Right lobe of liver (tissue), 6 donors: ENCODE results near the gene HECTD3. TPM values are rescaled to one million over a fixed set of nuclear protein-coding genes. Genes with fewer than 3 reads are reported as not detected.
A peak's percentile ranks its signal among the peaks of the same experiment; 100 is the strongest.

Experiments
- ATAC-seq, 4 donors: fragments of 200-7000 bp; cut with Tn5 transposase; one replicate each; pipeline ENCODE4 v1.9.1; 2020; ENCODE audit warnings: mild to moderate bottlenecking in 4 of 4, moderate library complexity in 4 of 4
- DNase-seq, 3 donors: peaks; one replicate each; pipeline ENCODE4 v3.0.0-alpha.2; 2020
- H3K27ac ChIP-seq, 3 donors: fragments of 200-600 bp; one replicate each; pipeline ENCODE4 v1.8.0; 2022
- H3K27me3 ChIP-seq, 2 donors: fragments of 200-600 bp; one replicate each; pipeline ENCODE4 v1.8.0; 2022
- H3K36me3 ChIP-seq, 4 donors: fragments of 200-600 bp; sonication (generic) in 1 of 4; one replicate each; pipeline versions ENCODE4 v1.5.1 to v1.8.0; 2017 to 2022; ENCODE audit warnings: control low read depth in 1 of 4
- H3K4me1 ChIP-seq, 4 donors: fragments of 200-600 bp; sonication (generic) in 1 of 4; one replicate each; pipeline versions ENCODE4 v1.5.1 to v1.8.0; 2017 to 2022; ENCODE audit warnings: control low read depth in 1 of 4
- H3K4me3 ChIP-seq, 3 donors: fragments of 200-600 bp; one replicate each; pipeline ENCODE4 v1.8.0; 2022
- H3K9me3 ChIP-seq, 4 donors: fragments of 200-600 bp; sonication (generic) in 1 of 4; one replicate each; pipeline versions ENCODE4 v1.5.1 to v1.8.0; 2017 to 2022; ENCODE audit warnings: control low read depth in 1 of 4
- CTCF ChIP-seq, 4 donors: fragments of 200-600 bp in 3 of 4; fragments of 450-650 bp in 1 of 4; IDR thresholded peaks; one replicate each; pipeline versions ENCODE4 v1.5.1 to v1.8.0; 2016 to 2022; ENCODE audit warnings: antibody characterized with exemption in 4 of 4, mild to moderate bottlenecking in 2 of 4
- POLR2A ChIP-seq: fragments of 450-650 bp; IDR thresholded peaks from one replicate; pipeline ENCODE4 v1.6.1; 2017; ENCODE audit warnings: antibody characterized with exemption, mild to moderate bottlenecking
- WGBS: methylation state at CpG from one replicate; pipeline ENCODE4 v1.1.6; 2018; ENCODE audit warnings: low coverage, low lambda C conversion rate; ENCODE audit not compliant: insufficient coverage; ENCODE audit errors: missing lambda C conversion rate; 5-methylcytosine and 5-hydroxymethylcytosine counted together
- intact Hi-C, 2 donors: fragments of 100-400 bp; cut with DNase I; formaldehyde crosslinking; loops; one replicate each; pipeline versions ENCODE4 v1.11.2 to v1.14.1; 2022
- total RNA-seq, 6 experiments: library from RNA; depleted of rRNA in 2 of 6; stranded (reverse); fragments of >200 nt in 2 of 6; fragmentation: NEBNext Ultra II Directional in 3 of 6; extraction: Animal tissue kit (Norgen Biotek cat#: 25700) in 3 of 6; gene quantifications; one replicate each; pipeline versions ENCODE4 v1.1.0 to v1.2.4, GENCODE V29; 2016 to 2023
- donor health status: DM: no; HTN: yes; CAD: no.
- donor health status: DM: no; HTN: no; CAD: no.
- donor health status: DM: no; HTN: no; CAD: no.
- donor health status: DM: no; HTN: yes; CAD: no.
- donor health status: DM: no; HTN: yes; CAD: no.

HECTD3 gene
- total RNA-seq, 6 experiments from 2014 or later = 26.8 to 38.2 (median 29.1) TPM

GRCh38 chr1:45011837-45012638 lies 914 bp upstream of the HECTD3 start, which contains the start of gene UROD:
Gene UROD, plus strand, starts transcription at chr1:45012254. Its CDS starts 12 bp downstream, at chr1:45012266.
- Histone ChIP-seq H3K4me1 (peaks cover 0 to 29% (median 14%) of the 10 kb centered on the region in 4 donors), H3K36me3 (peaks cover 0 to 41% (median 22%) of the 10 kb centered on the region in 4 donors), H3K27me3 (no peaks in the 10 kb centered on the region), H3K27ac (peak within 1 kb of the TSS; percentile 48 to 75 (median 72)), H3K9me3 (no peaks in the 10 kb centered on the region), H3K4me3 (peak within 1 kb of the TSS; percentile 87 to 100 (median 92))
- TF ChIP-seq POLR2A = peak; percentile 62
- no peak for TF ChIP-seq CTCF (IDR thresholded peaks at IDR 0.05)
- WGBS = 3% methylated on average over 14 of the region's 21 CpGs
- ATAC-seq (peak; percentile 82 to 87 (median 83)), DNase-seq (peak; percentile 88 to 93 (median 91))
- intact Hi-C loops = loop anchor here in 1 of 2 donors (10.0 kb wide), 1 partner anchor 483 kb away; the partner anchor contains the start of gene TESK2

GRCh38 chr1:45009956-45010854 lies 919 bp downstream of the HECTD3 start:
- 45% methylated on average over 11 of the region's 41 CpGs for WGBS
- TF ChIP-seq CTCF (IDR thresholded peaks at IDR 0.05) (no peak), POLR2A (no peak)
- Histone ChIP-seq H3K4me3 (peak overlapping the region; percentile 87 to 100 (median 92)), H3K4me1 (peaks cover 0 to 29% (median 14%) of the 10 kb centered on the region in 4 donors), H3K27ac (peak overlapping the region; percentile 41 to 75 (median 48)), H3K9me3 (no peaks in the 10 kb centered on the region), H3K27me3 (no peaks in the 10 kb centered on the region), H3K36me3 (peaks cover 3 to 58% (median 30%) of the 10 kb centered on the region in 4 donors)
- DNase-seq = peak; percentile 80 to 88 (median 81)
- ATAC-seq = peak; percentile 50 to 68 (median 62)
- intact Hi-C loops = loop anchor here in 1 of 2 donors (10.0 kb wide), 1 partner anchor 485 kb away; the partner anchor contains the start of gene TESK2

- Histone ChIP-seq H3K27ac (no peak overlapping the region), H3K4me1 (peaks cover 0 to 29% (median 14%) of the 10 kb centered on the region in 4 donors), H3K4me3 (no peak overlapping the region), H3K27me3 (no peaks in the 10 kb centered on the region), H3K36me3 (peaks cover 3 to 63% (median 35%) of the 10 kb centered on the region in 4 donors), H3K9me3 (no peaks in the 10 kb centered on the region)
- TF ChIP-seq POLR2A = no peak
- ATAC-seq = no peak
- intact Hi-C loops = no loop called here
- WGBS = 80% methylated on average over 1 of the region's 11 CpGs
- peak in 1 of 3 donors; percentile 13 for DNase-seq
Measured at GRCh38 chr1:45009296-45009865, 1.7 kb downstream of the HECTD3 start.

GRCh38 chr1:45008516-45008915 lies 2.6 kb downstream of the HECTD3 start:
- H3K27me3 ChIP-seq = no peaks in the 10 kb centered on the region
- peaks cover 0 to 29% (median 12%) of the 10 kb centered on the region in 4 donors for H3K4me1 ChIP-seq
- intact Hi-C loops = no loop called here
- H3K36me3 ChIP-seq = peaks cover 3 to 63% (median 40%) of the 10 kb centered on the region in 4 donors
- no peak for TF ChIP-seq POLR2A
- no peak for TF ChIP-seq CTCF (IDR thresholded peaks at IDR 0.05)
- no peak overlapping the region for H3K27ac ChIP-seq
- H3K4me3 ChIP-seq = no peak overlapping the region
- ATAC-seq (no peak), DNase-seq (peak in 1 of 3 donors; percentile 15)
- WGBS = no CpG with 5 or more reads among the region's 12 CpGs
- no peaks in the 10 kb centered on the region for H3K9me3 ChIP-seq
